Measurements from ENCODE around the gene YES1. TPM values are rescaled to one million over a fixed set of nuclear protein-coding genes. Genes with fewer than 3 reads are reported as not detected.

Gene YES1
- total and polyA plus RNA-seq, 2 of the 8 experiments (the other 6 are each of a cell fraction or from before 2014, with no cell fraction given) = 14.8 to 94.3 TPM

DNA sequence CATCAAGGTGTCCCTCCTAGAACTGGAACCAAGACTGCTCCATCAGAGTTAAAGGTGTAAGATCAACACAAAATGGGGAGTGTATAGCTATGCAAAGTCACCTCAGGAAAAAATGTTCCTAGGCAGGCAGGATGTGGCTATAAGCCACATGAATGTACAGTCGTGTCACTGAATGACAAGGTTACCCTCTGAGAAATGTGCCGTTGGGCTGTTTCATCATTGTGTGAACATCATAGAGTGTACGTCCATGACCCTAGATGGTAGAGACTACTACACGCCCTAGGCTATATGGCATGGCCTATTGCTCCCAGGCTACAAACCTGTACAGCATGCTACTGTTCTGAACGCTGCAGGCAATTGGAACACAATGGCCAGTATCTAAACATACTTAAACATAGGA is 130.1 kb downstream of the YES1 start:
- H3K27ac ChIP-seq (ENCODE audit: low read depth, low read length) = no peak overlapping the region
- H3K27me3 ChIP-seq (replicated peaks in 1 of 4; ENCODE audit: control insufficient read depth in 3 of 4, extremely low read depth in 1 of 4, insufficient read depth in 3 of 4, low read length in 3 of 4) = no peaks in the 10 kb centered on the region
- no peak overlapping the region for H2BK15ac ChIP-seq (ENCODE audit: low read length)
- no peak for TF ChIP-seq JUN (IDR thresholded peaks at IDR 0.05; ENCODE audit: low read depth, low read length)
- no peak for TF ChIP-seq EZH2 (IDR thresholded peaks at IDR 0.05; ENCODE audit: low read depth, low read length, severe bottlenecking)
- TF ChIP-seq KDM5A (IDR thresholded peaks at IDR 0.05; ENCODE audit: low read length) = no peak
- TF ChIP-seq CREB1 (IDR thresholded peaks at IDR 0.05) = no peak
- TF ChIP-seq KDM1A (IDR thresholded peaks at IDR 0.05; ENCODE audit: borderline replicate concordance, low read length) = no peak
- TF ChIP-seq BACH1 (IDR thresholded peaks at IDR 0.05; ENCODE audit: low read length) = no peak
- TF ChIP-seq SP4 (IDR thresholded peaks at IDR 0.05; ENCODE audit: low read length) = no peak
- no peak for TF ChIP-seq EP300 (IDR thresholded peaks at IDR 0.05; ENCODE audit: borderline replicate concordance in 1 of 2, low read depth in 2 of 2, low read length in 2 of 2)
- no peak for TF ChIP-seq HDAC6 (IDR thresholded peaks at IDR 0.05; ENCODE audit: low read depth, low read length)
- no peak for TF ChIP-seq CHD1 (IDR thresholded peaks at IDR 0.05; ENCODE audit: low read depth, low read length)
- TF ChIP-seq PHF8 (conservative IDR thresholded peaks at IDR 0.05; ENCODE audit: low read depth, low read length) = no peak
- TF ChIP-seq POLR2A (IDR thresholded peaks at IDR 0.05; ENCODE audit: control extremely low read depth in 1 of 2, low read depth in 2 of 2, low read length in 2 of 2) = no peak
- TF ChIP-seq TAF7 (optimal IDR thresholded peaks at IDR 0.05; ENCODE audit: borderline replicate concordance, low read depth, low read length) = no peak
- no peak for TF ChIP-seq SRF (IDR thresholded peaks at IDR 0.05; ENCODE audit: low read depth, low read length)
- TF ChIP-seq CBX8 (IDR thresholded peaks at IDR 0.05; ENCODE audit: borderline replicate concordance, low read depth, low read length) = no peak
- TF ChIP-seq SP2 (IDR thresholded peaks at IDR 0.05; ENCODE audit: low read length) = no peak
- H3K36me3 ChIP-seq (ENCODE audit: control insufficient read depth in 2 of 4, insufficient read depth in 4 of 4, low read length in 3 of 4) = peaks cover 6 to 23% (median 17%) of the 10 kb centered on the region in 4 experiments; a peak in 6 of 8 replicates
- no peaks in the 10 kb centered on the region for H3K9me3 ChIP-seq (ENCODE audit: insufficient read depth in 2 of 2, low read depth in 1 of 2, low read length in 1 of 2)
- no peak overlapping the region for H3K4me2 ChIP-seq (ENCODE audit: insufficient read depth in 1 of 2, low read depth in 2 of 2, low read length in 2 of 2)
- 89% methylated on average over 5 of the region's 5 CpGs; no CpG with 5 or more reads in 1 of the 2 experiments for WGBS, 2 experiments (ENCODE audit: extremely low coverage in 1 of 2, insufficient coverage in 1 of 2, insufficient read length in 1 of 2, insufficient replicate concordance in 2 of 2, low coverage in 1 of 2, low lambda C conversion rate in 2 of 2, missing lambda C conversion rate in 1 of 2)
- peaks cover 2 to 5% of the 10 kb centered on the region in 2 experiments for H4K20me1 ChIP-seq (replicated peaks in 1 of 2; ENCODE audit: control insufficient read depth in 1 of 2, insufficient read depth in 2 of 2, low read length in 2 of 2)
- no peak overlapping the region for H2AFZ ChIP-seq (ENCODE audit: low read length)
- H2AK5ac ChIP-seq (ENCODE audit: low read depth, low read length) = no peak overlapping the region
- H3K4me3 ChIP-seq (ENCODE audit: extremely low read depth in 1 of 4, insufficient read depth in 2 of 4, low read depth in 3 of 4, low read length in 4 of 4) = no peak overlapping the region
- H3K79me1 ChIP-seq (ENCODE audit: low read depth, low read length) = no peaks in the 10 kb centered on the region
- DNase-seq (ENCODE audit: low read depth in 1 of 2, low spot score in 2 of 2) (no peak), FAIRE-seq (no peak)
- H3K4me1 ChIP-seq (replicated peaks in 1 of 4; ENCODE audit: control insufficient read depth in 3 of 4, insufficient read depth in 4 of 4, low read length in 3 of 4) = peaks cover 4 to 13% (median 7%) of the 10 kb centered on the region in 4 experiments
- no peak overlapping the region for H4K91ac ChIP-seq (replicated peaks; ENCODE audit: insufficient read length, low read length)
- H3K4ac ChIP-seq (replicated peaks; ENCODE audit: insufficient read length, low read depth, low read length) = no peak overlapping the region
- H2BK120ac ChIP-seq (replicated peaks; ENCODE audit: low read depth, low read length) = no peak overlapping the region
- H4K5ac ChIP-seq (ENCODE audit: insufficient read length, low read depth, low read length) = no peak overlapping the region
- ChIA-PET POLR2A (ENCODE audit: partially characterized antibody) (interaction anchor here (0.7 to 1.5 kb wide), 2 partner anchors 10 to 11 kb away, joined by 3 to 4 read pairs; no protein-coding TSS in a partner anchor), CTCF (ENCODE audit: partially characterized antibody) (interaction anchor here (2.1 to 5.0 kb wide), 3 partner anchors 16 to 149 kb away, joined by 5 to 31 read pairs (median 6); no protein-coding TSS in a partner anchor)
- H4K8ac ChIP-seq (ENCODE audit: extremely low read depth, insufficient read depth, low read length) = no peak overlapping the region
- no peaks in the 10 kb centered on the region for H3K79me2 ChIP-seq (ENCODE audit: control insufficient read depth in 1 of 2, insufficient read depth in 2 of 2, low read length in 2 of 2)
- H2BK12ac ChIP-seq (ENCODE audit: low read depth, low read length) = no peak overlapping the region
- peaks cover 2% of the 10 kb centered on the region; the same call in 1 of the 2 replicates for H3K23me2 ChIP-seq (ENCODE audit: low read depth, low read length)
- no peak overlapping the region for H3K18ac ChIP-seq (ENCODE audit: extremely low read depth, low read length)
- H3K14ac ChIP-seq (ENCODE audit: insufficient read length) = no peak overlapping the region
- no peak overlapping the region for H3K9ac ChIP-seq (replicated peaks in 1 of 4; ENCODE audit: extremely low read depth in 1 of 4, low read depth in 3 of 4, low read length in 3 of 4)
- no peak overlapping the region for H3K56ac ChIP-seq (replicated peaks; ENCODE audit: insufficient read length, low read depth, low read length)
- H3K23ac ChIP-seq (ENCODE audit: insufficient read length) = no peak overlapping the region
- no peak overlapping the region for H2BK5ac ChIP-seq (ENCODE audit: low read depth, low read length)
- no peak overlapping the region for H2BK20ac ChIP-seq (ENCODE audit: low read length)
